HG03442 (cell line): ENCODE measurements around the gene MRPL27.

ENCODE experiments used
- ATAC-seq: cut with Tn5 transposase; IDR thresholded peaks from one replicate; pipeline ENCODE4 v1.9.1; 2021; ENCODE audit warnings: mild to moderate bottlenecking, moderate library complexity; ENCODE audit not compliant: unreplicated experiment

The MRPL27 gene

DNA sequence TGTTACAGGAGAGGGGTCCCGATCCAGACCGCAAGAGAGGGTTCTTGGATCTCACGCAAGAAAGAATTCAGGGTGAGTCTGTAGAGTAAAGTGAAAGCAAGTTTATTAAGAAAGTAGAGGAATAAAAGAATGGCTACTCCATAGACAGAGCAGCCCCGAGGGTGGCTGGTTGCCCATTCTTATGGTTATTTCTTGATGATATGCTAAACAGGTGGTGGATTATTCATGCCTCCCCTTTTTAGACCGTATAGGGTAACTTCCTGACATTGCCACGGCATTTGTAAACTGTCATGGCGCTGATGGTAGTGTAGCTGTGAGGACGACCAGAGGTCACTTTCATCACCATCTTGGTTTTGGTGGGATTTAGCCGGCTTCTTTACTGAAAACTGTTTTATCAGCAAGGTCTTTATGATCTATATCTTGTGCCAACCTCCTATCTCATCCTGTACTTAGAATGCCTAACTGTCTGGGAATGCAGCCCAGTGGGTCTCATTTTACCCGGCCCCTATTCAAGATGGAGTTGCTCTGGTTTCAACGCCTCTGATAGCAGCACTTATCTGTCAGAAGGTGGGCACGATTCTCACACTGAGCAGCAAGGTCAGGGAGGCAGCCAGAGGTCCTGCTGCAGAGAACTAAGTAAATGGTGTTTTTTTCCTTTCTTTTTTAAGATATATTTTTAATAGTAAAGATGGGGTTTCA is 53.5 kb downstream of the MRPL27 start:
- ATAC-seq: no peak

DNA sequence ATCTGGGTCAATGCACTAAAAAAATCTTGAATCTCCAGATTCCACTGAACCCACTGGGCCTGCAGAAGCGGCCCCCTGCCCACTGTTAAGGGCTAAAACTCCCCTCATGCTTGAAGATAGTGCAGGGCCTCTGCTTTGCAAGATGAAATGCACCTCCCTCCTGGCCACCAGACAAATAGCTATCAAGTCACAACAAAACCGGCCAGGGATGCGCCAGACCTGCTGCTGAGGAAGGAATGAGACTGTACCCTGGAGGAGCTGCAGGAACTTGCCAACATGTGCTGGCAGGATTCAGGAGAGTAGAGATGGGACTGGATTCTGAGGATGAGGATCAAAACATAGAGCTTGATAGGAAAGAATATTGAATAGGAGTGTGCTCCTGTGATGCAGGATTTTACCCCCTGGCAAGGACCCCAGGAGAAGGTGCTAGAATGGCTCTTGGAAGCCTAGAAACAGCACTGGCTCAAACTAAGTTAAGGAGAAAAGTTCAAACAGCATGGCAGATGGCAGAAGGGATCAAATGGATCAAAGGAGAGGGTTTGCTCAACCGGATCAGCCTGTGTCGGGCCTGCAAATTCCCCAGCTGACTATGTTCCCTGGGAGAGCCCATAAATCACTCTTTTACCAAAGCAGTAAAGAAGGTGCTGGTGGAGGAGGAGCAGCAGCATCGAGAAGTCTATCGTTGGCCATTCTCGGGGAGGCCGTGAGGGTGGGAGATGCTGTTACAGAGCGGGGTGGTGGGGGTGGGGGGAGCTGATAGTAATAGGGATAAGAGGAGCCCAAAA is 54.3 kb downstream of the MRPL27 start:
- ATAC-seq: no peak
